NCI-H2227 (cell line): Measurements from ENCODE around the gene SRRM3.
"Not testable (repeated sequence)": the region's sequence is repeated elsewhere in the genome, so short reads cannot be mapped to it uniquely, and the experiment has no call there.

Source experiments
- DNase-seq: peaks from one replicate; lab custom pipeline; 2025; ENCODE audit not compliant: unreplicated experiment; lab: John Stamatoyannopoulos, UW

SRRM3 gene, protein sequence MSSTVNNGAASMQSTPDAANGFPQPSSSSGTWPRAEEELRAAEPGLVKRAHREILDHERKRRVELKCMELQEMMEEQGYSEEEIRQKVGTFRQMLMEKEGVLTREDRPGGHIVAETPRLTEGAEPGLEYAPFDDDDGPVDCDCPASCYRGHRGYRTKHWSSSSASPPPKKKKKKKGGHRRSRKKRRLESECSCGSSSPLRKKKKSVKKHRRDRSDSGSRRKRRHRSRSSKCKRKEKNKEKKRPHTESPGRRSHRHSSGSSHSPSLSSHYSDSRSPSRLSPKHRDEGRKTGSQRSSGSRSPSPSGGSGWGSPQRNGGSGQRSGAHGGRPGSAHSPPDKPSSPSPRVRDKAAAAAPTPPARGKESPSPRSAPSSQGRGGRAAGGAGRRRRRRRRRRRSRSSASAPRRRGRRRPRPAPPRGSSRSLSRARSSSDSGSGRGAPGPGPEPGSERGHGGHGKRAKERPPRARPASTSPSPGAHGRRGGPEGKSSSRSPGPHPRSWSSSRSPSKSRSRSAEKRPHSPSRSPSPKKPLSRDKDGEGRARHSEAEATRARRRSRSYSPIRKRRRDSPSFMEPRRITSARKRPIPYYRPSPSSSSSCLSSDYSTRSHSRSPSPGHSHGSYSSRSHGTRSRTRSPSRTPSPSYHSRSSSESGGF

DNA sequence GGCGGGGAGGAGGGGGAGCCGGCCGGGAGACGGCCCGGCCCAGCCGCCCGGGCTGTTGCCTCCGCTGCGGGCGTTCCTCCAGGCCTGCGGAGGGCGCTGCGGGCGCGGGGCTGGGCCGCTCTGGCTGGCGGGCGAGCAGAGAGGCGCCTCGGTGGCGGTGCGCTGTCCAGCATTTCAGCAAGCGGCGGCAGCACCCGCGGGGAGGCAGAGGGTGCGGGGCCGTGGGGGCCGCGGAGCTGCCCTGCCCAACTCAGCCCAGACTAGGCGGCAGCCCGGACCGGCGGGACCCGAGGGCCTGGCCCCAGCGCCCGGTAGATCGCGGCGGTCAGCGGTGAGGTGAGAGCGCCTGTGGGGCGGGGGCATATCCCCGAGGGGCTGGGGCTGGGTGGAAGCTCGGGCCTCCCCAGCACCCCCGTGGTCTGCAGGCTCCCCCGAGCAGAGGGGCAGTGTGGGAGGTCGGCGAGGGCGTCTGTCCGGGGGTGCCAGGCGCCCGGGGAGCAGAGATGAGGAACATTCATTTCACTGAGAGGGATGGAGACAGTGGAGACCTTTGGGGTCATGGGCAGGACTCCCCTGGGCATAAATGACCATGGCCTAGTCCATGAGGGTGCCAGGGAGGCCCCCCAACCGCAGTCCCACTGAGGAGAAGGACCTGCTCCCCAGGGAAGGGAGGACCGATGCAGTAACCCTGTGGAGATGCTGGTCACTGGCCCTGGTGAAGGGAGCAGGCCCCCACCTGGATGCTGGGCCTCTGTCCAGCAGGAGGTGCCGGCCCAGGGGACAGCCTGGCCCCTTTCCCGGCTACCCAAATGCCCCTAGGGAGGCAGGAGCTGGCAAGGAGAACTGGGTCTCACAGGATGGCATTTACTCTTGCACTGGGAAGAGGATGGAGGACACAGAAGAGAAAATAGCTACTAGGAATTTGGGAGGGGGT is at the start of gene SRRM3:
SRRM3 (plus strand) TSS at position 165 of the 934 bp plus-strand sequence. CDS start 33,171 bp downstream, outside the sequence.
- peak; percentile 93 for DNase-seq

DNA sequence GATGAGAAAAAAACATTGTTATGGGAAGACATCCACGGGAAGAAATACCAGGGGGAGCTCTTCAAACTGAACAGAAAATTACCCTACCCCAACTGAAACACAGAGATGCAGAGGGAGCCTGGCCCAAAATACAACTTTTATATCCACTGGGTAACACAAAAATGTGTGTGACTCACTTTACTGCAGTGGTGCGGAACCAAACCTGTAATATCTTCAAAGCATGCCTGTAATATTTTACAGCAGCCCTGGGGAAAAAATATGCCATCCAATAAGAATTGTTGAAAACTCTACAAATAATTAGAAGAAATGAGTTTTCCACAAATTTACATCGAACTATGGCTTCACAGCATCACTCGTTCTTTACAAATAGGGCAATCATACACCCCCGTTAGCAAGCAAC is 49.8 kb upstream of the SRRM3 start:
- DNase-seq = no peak

DNA sequence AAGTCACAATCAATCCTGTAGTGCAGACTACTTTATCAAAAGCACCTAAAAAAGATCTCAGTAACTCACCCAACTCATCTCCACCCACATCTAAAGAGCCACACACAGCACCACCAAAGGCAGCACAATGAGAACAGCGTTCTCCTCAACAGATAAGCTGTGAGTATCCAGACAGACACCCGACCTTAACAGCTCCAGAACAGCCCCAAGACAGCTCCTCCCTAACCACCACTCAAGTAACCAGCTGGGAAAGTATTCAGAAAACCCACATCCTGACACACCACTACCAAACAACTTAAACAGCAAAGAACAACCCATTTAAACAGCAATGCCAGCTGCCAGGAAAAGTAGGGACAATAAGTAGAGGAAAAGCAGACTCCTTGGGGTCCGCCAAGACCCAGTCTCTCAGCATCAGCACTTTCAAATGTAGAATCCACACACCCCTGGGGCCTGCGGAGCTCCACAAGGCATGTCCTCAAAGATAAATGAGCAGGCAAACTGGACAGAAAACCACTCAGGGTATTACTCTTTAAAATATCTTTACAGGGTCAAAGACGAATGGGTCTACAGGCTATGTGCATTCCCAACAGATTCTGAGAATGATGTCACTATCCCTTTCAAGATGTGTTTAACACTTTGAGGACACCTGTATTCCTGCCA is 48.0 kb upstream of the SRRM3 start:
- DNase-seq = not testable (repeated sequence)

DNA sequence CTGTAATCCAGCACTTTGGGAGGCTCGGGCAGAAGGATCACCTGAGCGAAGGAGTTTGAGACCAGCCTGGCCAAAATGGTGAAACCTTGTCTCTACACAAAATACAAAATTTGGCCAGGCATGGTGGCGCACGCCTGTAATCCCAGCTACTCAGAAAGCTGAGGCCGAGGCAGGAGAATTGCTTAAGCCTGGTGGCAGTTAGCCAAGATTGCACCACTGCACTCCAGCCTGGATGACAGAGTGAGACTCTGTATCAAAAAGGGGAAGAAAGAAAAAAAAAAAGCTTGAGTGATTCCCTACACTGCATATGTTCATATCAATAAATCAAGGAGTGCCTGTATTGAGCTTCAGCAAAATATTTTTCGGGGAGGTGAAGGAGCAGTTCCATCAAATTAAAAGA is 45.8 kb upstream of the SRRM3 start:
- no peak for DNase-seq

DNA sequence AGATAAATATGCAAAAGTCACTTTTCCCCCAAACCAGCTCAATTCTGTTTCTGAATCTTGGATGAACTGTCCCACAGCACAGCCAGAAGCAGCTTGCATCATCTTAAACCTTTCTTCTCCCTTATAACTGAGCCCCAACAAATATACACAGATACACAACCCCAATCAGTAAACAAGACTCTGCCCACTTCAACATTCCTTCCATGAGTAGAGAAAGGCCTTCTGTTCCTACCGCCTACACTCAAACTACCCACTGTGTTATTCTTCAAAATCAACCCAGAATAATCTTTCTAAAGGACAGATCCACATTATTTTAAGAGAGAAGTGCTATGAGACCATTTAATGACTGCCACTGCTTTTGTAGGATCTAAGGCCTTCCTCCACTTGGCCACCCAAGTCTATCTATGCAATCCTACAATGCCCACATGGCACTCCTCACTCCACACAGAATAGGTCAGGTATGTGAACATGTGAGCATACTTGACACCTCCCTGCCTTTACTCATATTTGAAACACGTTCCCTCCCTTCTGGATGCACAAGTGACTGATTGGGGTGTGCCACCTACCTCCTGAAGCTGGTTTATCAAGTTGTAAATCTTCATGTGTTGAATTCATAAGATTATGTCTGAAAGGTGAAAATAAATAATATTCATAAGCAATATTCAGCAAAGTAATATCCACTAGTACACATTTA is 44.6 kb upstream of the SRRM3 start:
- DNase-seq = not testable (repeated sequence)

DNA sequence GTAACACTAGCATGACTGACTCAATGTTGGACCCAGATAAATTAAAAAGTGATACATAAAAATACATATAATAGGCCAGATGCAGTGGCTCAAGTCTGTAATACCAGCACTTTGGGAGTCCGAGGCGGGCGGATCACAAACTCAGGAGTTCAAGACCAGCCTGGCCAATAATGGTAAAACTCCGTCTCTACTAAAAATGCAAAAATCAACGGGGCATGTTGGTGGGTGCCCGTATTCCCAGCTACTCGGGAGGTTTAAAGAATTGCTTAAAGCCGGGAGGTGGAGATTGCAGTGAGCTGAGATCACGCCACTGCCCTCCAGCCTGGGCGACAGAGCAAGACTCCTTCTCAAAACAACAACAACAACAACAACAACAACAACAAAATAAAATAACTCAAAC is 43.3 kb upstream of the SRRM3 start:
- DNase-seq = not testable (repeated sequence)

DNA sequence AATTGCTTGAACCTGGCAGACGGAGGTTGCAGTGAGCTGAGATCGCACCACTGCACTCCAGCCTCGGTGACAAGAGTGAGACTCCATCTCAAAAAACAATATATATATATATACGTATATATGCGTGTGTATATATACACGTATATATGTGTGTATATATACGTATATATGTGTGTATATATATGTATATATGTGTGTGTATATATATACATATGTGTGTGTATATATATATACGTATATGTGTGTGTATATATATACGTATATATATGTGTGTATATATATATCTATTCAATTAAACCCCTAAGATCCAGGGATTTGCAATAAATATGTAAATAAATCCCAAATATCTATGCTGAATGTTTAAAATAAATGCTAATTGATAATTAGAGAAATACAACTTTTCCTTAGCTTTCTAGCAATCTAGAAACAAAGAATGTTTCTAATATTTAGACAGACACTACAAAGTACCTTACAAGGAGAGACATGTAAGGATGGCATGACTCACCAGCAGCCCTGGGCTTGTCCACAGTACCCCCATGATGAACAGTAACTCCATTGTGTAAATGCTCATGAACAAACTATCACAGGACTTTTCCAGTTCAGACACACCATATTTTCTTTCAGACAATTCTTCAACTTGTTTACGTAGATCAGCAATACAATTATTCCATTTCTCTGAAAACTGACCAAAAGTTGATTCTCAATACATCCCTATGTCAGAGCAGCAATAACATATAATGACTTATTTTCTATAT is 39.1 kb upstream of the SRRM3 start:
- not testable (repeated sequence) for DNase-seq

DNA sequence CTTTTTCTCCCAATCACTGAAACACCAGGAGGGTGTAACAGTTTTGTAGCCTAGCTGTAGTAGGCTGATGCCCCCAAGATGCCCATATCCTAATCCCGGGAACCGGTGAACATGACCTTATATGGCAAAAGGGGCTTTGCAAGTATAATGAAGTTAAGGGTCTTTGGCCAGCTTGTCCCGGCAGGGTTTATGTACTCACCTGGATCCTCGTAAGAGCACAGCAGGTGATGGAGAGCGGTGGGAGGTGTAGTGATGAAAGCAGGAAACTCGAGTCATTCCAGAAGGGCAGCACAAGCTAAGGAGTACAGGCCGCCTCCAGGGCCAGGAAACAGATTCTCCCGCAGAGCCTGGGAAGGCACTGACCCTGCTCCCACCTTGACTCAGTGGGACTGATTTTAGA is 37.9 kb upstream of the SRRM3 start:
- DNase-seq = not testable (repeated sequence)

DNA sequence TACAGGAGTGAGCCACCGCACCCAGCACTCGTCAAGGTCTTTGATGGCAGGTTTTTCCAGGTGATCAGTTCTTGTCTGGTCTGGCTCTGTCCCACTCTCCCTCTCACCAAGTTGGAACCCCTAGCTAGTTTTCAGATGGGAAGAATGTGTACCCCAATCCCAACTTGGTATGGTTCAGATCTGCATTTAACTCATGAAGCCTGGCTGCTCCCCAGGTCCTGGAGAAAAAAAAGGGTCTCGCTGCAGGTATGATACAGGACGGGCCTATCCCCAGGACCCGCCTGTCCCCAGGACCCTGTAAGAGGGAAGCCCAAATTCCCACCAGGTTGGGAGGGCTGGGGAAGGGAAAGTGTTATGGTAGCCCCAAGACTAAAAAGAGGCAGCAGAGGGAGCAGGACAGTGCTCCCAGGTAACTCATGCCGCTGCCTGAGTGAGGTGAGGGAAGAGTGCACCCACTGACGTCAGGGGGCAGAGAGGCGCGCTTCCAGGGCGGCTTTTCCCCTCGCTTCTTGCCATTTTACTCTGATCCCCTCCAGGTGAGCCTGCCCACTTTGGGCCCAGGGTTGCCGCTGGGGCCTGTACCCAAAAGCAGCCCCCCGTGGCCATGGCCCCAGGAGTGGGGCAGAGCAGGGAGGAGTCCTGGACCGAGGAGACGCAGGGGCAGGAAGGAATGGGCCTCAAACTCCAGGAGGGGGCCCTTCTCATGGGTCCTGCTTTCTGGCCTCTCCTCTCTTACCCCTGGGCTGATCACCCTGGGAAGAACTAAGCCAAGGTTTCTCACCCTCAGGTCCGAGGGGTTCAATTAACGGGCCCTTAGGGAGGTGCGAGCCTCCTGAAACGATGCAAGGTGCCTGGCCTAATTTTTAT is 36.4 kb upstream of the SRRM3 start:
- no peak for DNase-seq

DNA sequence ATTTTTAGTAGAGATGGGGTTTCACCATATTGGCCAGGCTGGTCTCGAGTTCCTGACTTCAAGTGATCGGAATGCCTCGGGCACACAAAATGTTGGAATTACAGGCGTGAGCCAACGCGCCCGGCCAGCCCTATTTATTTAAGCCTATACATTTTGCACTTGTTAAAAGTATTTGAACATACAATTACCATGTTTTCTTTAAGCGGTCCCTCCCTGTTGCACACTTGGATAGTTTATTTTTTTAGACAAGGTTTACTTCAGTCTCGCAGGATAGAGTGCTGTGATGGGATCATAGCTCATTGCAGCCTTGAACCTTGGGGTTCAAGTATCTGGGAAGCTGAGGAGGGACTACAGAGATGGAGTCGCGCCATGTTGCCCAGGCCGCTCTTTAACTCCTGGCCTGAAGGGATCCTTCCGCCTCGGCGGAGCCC is 35.7 kb upstream of the SRRM3 start:
- no peak for DNase-seq

DNA sequence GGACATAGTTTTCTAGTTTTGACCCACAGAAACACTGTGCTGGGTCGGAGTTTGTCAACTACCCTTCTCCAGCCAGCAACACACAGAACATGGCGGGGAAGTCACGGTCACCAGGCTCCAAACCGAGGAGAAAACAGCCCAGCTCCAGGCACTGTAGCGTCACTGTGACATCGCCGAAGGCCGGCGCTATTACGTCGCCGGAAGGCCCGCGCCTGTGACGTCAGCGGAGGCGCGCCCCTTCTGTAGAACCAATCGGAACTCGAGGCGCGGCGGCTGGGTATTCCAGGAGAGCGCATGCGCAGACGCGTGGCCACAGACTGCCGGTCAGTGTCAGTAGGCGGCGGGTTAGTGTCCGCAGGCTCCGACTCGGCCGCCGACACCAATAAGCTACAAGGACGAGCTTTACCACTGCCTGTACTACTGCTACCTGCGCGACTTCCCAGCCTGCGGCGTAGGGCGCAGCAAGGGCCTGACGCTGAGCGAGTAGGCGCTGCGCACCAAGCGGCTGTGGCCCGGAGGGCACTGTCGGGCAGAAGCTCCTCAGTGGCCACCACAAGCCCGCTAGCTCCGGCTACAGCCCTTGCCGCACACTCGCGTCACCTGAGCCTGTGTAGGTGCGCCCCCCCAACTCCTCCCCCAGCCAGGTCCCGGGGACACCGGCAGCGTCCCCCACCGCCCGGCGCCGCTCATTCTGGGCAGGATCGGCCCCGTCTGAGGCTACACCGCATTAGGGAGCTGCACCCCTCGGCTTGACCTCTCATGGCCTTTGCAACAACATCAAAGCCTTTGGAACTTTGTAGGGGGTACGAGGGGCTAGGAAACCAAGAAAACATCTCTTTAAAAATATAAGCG is 35.1 kb upstream of the SRRM3 start:
- DNase-seq = peak; percentile 99

DNA sequence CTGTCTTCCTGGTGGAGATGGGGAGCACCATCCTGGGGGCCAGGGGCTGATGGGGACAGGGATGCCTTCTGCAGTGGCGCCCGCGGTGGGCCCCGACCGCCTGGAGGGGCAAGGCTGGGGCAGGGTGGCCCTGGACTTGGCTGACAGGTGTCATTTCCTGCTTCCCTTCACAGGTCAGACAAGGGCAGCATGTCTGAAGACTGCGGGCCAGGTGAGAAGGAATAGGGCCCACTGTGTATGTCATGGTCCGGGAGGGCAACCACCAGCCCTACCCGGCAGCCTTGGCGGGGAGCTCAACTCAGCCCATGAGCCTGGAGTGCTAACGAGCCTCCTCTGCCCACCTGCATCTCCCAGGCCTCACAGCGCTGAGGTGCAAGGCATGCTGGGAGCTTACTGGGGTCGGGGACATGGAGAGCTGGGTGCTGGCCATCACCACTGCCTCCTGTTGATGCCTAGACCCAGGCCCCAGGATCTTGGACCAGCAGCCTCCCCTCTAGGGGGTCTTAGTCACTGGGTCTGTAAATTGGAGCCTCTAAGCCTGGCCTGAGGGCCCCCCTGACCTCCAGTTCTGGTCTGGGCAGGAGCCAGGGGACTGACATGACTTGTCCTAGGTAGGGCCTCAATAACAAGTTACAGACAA is 28.0 kb upstream of the SRRM3 start:
- DNase-seq = no peak

DNA sequence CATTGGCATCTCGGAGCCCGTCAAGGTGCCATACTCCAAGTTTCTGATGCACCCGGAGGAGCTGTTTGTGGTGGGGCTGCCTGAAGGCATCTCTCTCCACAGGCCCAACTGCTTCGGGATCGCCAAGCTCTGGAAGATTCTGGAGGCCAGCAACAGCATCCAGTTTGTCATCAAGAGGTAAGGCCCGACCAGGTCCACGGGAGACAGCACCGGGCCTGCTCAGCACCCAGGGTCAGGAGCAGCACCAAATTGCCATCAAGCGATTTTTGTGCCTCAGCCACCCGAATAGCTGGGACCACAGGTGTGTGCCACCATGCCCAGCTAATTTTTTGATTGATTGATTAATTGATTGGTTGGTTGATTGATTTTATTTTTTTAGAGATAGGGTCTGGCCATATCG is 24.7 kb upstream of the SRRM3 start:
- not testable (repeated sequence) for DNase-seq

DNA sequence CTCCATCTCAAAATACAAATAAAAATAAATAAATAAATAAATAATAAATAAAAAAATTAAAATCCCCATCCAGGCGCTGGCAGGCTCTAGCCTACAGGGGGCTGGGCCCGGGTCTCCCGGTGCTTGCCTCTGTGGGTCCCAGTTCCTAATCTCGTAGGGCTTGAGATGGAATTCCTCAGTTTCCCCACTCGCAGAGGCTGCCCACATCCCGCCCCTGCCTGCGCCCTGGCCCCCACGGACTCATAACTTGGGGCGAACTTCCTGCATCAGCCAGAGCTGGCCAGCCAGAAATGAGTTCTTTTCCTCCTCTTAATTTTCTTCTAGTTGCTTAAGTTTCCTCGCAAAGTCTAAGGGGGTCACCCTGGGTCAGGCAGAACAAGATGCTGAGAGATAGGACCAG is 22.0 kb upstream of the SRRM3 start:
- DNase-seq = no peak

DNA sequence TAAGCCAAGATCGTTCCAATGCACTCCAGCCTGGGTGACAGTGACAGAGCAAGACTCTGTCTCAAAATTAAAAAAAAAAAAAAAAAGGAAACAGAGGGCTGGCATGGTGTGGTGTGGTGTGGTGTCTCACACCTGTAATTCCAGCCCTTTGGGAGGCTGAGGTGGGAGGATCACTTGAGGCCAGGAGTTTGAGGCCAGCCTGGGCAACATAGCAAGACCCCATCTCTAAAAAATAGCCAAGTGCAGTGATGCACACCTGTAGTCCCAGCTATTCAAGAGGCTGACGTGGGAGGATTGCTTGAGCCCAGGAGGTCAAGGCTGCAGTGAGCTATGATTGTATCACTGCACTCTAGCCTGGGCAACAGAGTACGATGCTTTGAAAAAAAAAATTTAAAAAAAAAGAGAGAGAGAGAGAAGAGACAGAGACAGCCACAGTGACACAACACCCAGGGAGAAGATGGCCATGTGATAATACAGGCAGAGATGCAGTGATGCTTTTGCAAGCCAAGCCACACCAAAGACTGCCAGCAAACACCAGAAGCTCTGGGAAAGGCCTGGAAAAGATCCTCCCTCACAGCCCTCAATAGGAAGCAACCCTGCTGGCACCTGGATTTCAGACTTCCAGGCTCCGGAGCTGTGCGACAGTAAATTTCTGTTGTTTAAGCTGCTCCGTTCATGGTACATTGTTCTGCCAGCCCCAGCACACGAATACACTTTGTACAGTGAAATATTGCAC is 19.3 kb upstream of the SRRM3 start:
- DNase-seq = no peak

DNA sequence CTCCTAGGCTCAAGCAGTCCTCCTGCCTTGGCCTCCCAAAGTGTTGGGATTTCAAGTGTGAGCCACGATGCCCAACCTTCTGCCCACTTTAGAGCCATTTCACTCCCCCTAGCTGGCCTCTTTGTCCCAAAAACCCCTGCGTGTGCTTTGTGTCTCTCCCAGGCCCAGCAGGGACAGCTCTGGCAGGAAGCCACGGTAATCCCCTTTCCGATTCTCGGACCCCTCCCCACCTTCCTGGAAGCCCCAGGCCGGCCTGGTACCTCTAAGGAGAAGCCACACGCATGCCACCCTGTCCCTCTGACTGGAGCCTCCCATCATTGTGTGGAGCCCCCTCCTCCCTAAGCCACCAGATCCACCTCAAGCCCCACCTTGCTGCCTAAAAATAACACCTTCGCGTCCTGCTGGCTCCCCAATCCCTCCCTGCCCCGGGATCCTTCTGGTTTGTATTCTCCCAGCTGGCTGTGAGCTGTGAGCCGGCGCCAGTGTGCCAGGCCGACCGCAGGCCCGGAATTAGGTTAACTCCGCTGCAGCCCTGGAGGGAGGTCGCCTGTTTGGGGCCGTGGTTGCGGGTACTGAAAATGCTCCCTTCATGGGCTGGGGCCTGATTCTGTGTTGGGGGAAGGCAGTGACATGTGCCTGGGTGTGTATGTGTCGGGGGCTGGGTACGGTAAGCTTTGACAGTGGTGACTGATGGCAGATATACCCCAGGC is 16.4 kb upstream of the SRRM3 start:
- DNase-seq = peak; percentile 22
